ENCODE results near the gene POLRMT.
"Not testable (repeated sequence)": the region's sequence is repeated elsewhere in the genome, so short reads cannot be mapped to it uniquely, and the experiment has no call there.

POLRMT gene

GRCh38 chr19:624433-625109 lies 8.8 kb downstream of the POLRMT start:
- no peak for DNase-seq

- DNase-seq, result no peak
Measured at GRCh38 chr19:623974-624373, 9.4 kb downstream of the POLRMT start.

GRCh38 chr19:623175-623916 lies 10.0 kb downstream of the POLRMT start:
- DNase-seq, result no peak

- DNase-seq, result no peak
Measured at GRCh38 chr19:622666-623065, 10.7 kb downstream of the POLRMT start.

- no peak for DNase-seq
Measured at GRCh38 chr19:621819-622218, 11.5 kb downstream of the POLRMT start.

- DNase-seq, result not testable (repeated sequence)
Measured at GRCh38 chr19:621191-621590, 12.1 kb downstream of the POLRMT start.

- no peak for DNase-seq
Measured at GRCh38 chr19:620166-620862, 13.0 kb downstream of the POLRMT start.

- no peak for DNase-seq
Measured at GRCh38 chr19:619286-620002, 13.9 kb downstream of the POLRMT start.

- no peak for DNase-seq
Measured at GRCh38 chr19:618674-619285, 14.6 kb downstream of the POLRMT start.

GRCh38 chr19:618247-618619 lies 15.1 kb downstream of the POLRMT start:
- DNase-seq, result no peak

- no peak for DNase-seq
Measured at GRCh38 chr19:617551-618246, 15.6 kb downstream of the POLRMT start.

GRCh38 chr19:616747-617526 lies 16.4 kb downstream of the POLRMT start:
- no peak for DNase-seq

GRCh38 chr19:616062-616700 lies 17.2 kb downstream of the POLRMT start:
- DNase-seq, result no peak

- no peak for DNase-seq
Measured at GRCh38 chr19:615619-616018, 17.7 kb downstream of the POLRMT start.

GRCh38 chr19:613732-614567 lies 19.4 kb downstream of the POLRMT start:
- DNase-seq, result no peak

GRCh38 chr19:612941-613340 lies 20.4 kb downstream of the POLRMT start:
- DNase-seq, result no peak

- no peak for DNase-seq
Measured at GRCh38 chr19:611481-611868, 21.9 kb downstream of the POLRMT start.

GRCh38 chr19:610801-611480 lies 22.4 kb downstream of the POLRMT start:
- peak; percentile 71 for DNase-seq

GRCh38 chr19:610071-610800 lies 23.1 kb downstream of the POLRMT start:
- no peak for DNase-seq
